ENCODE results near the gene LPP.

Gene LPP

GRCh38 chr3:188257384-188258026, 103.5 kb downstream of the LPP start:
- DNase-seq, result no peak

- no peak for DNase-seq
These were observed 105.2 kb downstream of the LPP start for GRCh38 chr3:188259191-188259590.

DNA sequence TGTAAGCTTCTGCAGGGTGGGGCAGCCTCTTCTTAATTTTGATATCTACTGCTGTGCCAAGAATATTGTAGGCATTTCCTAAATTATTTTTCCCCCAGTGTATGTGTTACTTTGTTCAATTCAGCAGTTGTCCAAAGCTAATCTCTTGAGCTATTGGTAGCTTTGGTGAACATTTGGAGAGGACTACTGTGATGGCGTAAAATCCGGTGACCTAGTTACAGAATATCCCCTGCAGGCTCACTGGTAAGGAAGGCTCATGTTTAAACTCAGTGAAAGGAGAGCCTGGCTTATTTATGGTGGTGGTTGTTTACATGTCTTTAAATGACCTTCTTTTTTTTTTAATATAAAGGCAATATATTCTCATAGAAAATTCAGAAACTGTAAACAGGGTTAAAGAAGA, 105.6 kb downstream of the LPP start:
- DNase-seq, result no peak

DNA sequence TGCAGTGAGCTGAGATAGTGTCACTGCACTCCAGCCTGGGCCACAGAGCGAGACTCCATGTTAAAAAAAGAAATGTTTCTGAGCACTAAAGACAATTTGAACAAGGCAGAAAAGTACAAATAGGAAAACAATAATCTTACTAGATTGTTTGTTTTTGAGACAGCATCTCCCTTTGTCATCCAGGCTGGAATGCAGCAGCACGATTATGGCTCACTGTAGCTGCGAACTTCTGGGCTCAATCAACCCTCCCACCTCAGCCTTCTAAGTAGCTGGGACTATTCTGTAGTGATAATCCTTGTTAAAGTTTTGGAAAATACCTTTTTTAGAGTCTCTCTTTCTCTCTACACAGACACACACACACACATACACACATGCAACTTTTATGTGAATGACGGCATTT, 107.1 kb downstream of the LPP start:
- no peak for DNase-seq

GRCh38 chr3:188262488-188262887, 108.5 kb downstream of the LPP start:
- DNase-seq, result no peak

DNA sequence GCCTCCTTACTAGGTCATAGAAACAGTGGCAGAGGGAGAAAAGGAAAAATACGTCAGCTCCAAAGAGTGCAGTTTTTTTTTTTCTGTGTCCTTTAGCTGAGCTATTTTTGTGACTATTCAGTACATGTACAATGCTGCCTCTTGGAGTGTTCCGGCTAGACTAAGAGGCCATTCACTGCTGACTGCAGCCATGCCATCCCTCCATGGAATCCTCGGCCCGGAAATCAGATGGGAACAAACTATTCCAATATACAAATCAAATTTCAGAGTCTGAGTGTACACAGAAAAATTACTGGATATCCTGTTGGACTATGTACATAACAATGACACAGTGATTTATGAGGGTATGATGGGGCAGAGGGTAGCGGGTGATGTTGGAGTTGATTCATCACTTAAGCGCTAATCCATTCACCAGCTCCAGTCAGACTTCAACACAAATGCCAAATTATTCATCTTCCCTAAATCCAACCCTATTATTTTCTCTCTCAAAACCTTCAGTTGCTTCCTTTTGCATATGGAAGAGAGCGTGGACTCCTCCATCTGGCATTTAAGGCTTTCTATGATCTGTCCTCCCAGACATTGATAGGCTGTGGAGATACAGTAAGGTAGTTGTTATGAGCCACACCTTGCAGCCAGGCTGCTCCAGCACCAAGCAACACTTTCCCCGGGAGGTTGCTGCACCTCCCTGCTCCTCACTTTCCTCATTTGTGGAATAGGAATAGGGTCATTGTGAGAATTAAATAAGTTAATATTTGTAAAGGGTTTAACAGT, 109.1 kb downstream of the LPP start:
- no peak for DNase-seq

GRCh38 chr3:188264226-188265207, 110.6 kb downstream of the LPP start:
- no peak for DNase-seq

DNA sequence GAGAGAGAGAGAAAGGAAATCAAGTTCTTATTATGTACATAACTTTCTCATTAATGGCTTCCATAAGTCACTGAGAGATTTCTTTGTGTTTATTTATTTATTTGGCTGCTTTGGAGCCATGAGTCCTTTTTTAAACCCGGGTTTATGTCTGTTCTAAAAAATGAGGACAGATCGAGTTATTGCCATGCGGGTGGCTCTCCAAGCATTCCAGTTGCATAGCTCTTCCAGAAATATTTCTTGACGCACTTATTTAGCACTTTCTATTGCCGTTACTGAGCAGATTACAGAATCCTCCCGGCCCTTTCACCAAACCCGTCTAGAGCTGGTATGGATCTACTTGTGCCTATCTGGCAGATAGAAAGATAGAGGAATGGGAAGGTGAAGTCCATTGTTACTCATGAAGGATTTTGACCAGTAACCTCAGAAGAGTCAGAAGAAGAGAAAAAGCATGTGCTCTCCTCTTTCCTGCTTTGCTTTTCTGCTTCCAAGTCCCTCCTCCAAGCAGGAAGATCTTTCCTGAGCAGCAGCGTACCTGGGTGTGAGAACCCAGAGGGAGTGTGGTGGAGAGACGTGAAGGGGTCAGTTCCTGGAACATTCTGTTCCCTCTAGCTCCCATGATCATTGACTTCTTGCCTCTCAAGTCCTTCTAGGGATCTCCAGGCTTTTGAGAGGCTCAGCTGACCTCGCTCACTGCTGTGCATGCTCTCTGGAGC, 112.8 kb downstream of the LPP start:
- DNase-seq, result no peak

GRCh38 chr3:188267790-188268335, 113.9 kb downstream of the LPP start:
- DNase-seq, result no peak

DNA sequence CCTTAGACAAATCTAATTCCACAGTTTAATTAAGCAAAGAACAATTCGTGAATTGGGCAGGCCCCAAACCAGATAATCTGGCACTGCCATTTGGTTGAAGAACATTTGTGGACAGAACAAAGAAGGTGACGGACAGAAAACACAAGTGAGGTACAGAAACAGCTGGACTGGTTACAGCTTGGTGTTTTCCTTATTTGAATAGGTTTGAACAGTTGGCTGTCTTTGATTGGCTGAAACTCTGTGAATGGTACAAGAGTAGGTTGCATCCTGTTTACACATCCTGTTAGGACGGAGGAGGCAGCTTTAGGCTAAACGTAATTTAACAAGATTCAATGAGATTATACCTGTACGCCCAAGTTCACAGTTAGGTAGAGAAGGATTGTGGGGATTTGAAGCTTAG, 114.4 kb downstream of the LPP start:
- DNase-seq, result no peak

- DNase-seq, result no peak
These were observed 115.1 kb downstream of the LPP start for GRCh38 chr3:188269040-188269439.

GRCh38 chr3:188270423-188270972, 116.5 kb downstream of the LPP start:
- no peak for DNase-seq

- DNase-seq, result no peak
These were observed 117.4 kb downstream of the LPP start for GRCh38 chr3:188271226-188271914.

- DNase-seq, result no peak
These were observed 118.8 kb downstream of the LPP start for GRCh38 chr3:188272481-188273372.

DNA sequence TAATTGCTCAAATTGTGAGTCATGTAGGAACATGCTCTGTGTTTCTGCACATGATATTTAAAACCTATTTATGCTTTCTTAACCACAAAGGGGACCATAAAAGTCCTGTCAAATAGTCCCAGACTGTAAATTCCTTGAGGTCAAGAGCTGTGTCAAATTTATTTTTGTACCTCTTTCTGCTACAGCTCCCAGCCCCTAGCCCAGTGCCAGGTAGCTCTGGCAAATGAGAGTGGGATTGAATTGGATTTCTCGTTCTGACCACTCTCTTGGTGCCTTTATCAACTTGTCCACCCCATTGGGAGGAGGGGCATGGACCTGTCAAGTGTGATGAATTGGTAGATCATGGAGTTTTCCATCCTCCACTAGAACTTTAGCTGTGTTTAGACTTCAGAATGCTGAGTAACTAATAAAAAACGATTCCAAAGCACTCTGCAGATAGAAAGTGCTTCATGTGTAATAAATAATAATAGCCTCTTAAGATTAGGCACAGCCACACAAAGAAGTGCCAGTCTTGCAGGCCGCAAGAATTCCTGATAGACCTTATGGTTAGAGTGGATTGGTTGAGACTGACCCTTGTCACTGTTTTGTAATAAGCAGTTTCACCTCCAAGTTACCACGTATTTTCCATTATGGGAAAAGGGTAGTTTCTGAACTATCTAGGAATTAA, 120.4 kb downstream of the LPP start:
- DNase-seq, result no peak

DNA sequence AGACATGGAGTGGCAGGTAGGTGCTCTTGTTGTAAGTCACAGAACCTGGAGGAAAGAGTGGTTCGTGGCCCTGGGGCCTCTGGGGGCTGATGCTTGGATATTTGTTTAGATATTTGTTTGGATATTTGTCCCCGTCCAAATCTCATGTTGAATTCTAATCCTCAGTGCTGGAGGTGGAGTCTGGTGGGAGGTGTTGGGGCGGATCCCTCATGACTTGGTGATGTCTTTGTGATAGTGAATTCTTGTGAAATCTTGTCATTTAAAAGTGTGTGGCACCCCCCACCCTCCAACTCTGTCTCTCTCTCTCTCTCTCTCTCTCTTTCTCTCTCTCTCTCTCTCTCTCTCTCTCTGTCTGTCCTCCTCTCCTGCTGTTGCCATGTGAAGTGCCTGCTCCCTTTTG, 122.4 kb downstream of the LPP start:
- no peak for DNase-seq

DNA sequence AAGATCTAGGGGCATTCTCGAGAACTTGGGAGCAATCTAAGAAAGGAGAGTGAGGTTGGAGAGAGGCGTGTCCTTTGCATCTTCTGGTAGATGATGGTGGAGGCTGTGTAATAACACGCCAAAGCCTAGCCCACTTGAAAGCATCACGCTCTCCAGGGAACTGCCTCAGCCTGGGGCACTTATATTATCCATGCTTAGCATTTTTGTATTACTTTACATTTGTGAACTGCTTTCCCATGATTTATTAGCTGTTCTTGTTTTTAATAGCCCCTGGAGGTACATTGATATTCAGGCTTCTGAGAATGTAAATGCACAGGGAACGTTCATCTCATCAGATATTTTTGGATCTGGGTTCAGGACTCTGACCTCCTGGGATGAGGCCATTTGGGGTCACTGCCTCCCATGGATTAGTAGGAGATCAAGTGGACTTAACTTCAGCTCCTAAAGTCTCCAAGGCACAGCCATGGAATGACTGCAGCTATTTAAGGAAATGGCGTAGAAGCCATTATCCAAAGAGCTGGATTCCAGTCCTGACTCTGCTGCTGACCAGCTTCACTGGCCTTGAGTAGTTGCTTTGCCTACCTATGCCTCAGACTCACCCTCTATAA, 124.9 kb downstream of the LPP start:
- DNase-seq, result no peak

GRCh38 chr3:188279502-188280335, 125.8 kb downstream of the LPP start:
- DNase-seq, result no peak
